ENCODE measurements around the gene FAM13B.

- TF ChIP-seq, protein P1, sequence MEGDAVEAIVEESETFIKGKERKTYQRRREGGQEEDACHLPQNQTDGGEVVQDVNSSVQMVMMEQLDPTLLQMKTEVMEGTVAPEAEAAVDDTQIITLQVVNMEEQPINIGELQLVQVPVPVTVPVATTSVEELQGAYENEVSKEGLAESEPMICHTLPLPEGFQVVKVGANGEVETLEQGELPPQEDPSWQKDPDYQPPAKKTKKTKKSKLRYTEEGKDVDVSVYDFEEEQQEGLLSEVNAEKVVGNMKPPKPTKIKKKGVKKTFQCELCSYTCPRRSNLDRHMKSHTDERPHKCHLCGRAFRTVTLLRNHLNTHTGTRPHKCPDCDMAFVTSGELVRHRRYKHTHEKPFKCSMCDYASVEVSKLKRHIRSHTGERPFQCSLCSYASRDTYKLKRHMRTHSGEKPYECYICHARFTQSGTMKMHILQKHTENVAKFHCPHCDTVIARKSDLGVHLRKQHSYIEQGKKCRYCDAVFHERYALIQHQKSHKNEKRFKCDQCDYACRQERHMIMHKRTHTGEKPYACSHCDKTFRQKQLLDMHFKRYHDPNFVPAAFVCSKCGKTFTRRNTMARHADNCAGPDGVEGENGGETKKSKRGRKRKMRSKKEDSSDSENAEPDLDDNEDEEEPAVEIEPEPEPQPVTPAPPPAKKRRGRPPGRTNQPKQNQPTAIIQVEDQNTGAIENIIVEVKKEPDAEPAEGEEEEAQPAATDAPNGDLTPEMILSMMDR (IDR thresholded peaks at IDR 0.05; ENCODE audit: low read depth, low read length) = no peak
- no peak for TF ChIP-seq POLR2A (IDR thresholded peaks at IDR 0.05; ENCODE audit: extremely low read depth, insufficient read length)
- TF ChIP-seq, protein P2, sequence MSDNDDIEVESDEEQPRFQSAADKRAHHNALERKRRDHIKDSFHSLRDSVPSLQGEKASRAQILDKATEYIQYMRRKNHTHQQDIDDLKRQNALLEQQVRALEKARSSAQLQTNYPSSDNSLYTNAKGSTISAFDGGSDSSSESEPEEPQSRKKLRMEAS (IDR thresholded peaks at IDR 0.05; ENCODE audit: low read depth, low read length) = no peak
Observed at GRCh38 chr5:138078006-138078643, 45.2 kb upstream of the FAM13B start.

Measured in NB4 (cell line).